NCI-H2227 treated with DMSO at 0.1 percent for 48 hours (cell line): ENCODE data around the gene HOGA1.

Experiments used
- DNase-seq: peaks from one replicate; lab custom pipeline; 2025; lab: John Stamatoyannopoulos, UW

The HOGA1 gene

GRCh38 chr10:97580421-97581367 lies 3.5 kb upstream of the HOGA1 start:
- no peak for DNase-seq

- no peak for DNase-seq
Observed at GRCh38 chr10:97582169-97582568, 2.0 kb upstream of the HOGA1 start.

GRCh38 chr10:97583476-97583875 lies 713 bp upstream of the HOGA1 start:
- no peak for DNase-seq

- DNase-seq = no peak
Observed at GRCh38 chr10:97584798-97585438, 729 bp downstream of the HOGA1 start.

- DNase-seq = no peak
Observed at GRCh38 chr10:97585439-97585811, 1.2 kb downstream of the HOGA1 start.

GRCh38 chr10:97587183-97587582 lies 3.0 kb downstream of the HOGA1 start:
- no peak for DNase-seq

GRCh38 chr10:97589479-97589878 lies 5.3 kb downstream of the HOGA1 start, which contains the start of gene C10orf62:
TSS of gene C10orf62 (plus strand) at chr10:97589721. CDS start at chr10:97589898, 177 bp downstream.
- no peak for DNase-seq

GRCh38 chr10:97590082-97590747 lies 6.0 kb downstream of the HOGA1 start:
- DNase-seq = no peak

- DNase-seq = no peak
Observed at GRCh38 chr10:97590748-97591495, 6.7 kb downstream of the HOGA1 start.

GRCh38 chr10:97593421-97593820 lies 9.2 kb downstream of the HOGA1 start:
- no peak for DNase-seq

GRCh38 chr10:97596101-97597082 lies 12.2 kb downstream of the HOGA1 start:
- DNase-seq = no peak

GRCh38 chr10:97597778-97598177 lies 13.6 kb downstream of the HOGA1 start:
- no peak for DNase-seq

GRCh38 chr10:97598407-97599271 lies 14.4 kb downstream of the HOGA1 start:
- DNase-seq = no peak

- no peak for DNase-seq
Observed at GRCh38 chr10:97599272-97599619, 15.1 kb downstream of the HOGA1 start.

- DNase-seq = no peak
Observed at GRCh38 chr10:97600616-97601015, 16.4 kb downstream of the HOGA1 start.

- no peak for DNase-seq
Observed at GRCh38 chr10:97601268-97602215, 17.4 kb downstream of the HOGA1 start.

GRCh38 chr10:97607095-97607636 lies 23.0 kb downstream of the HOGA1 start:
- no peak for DNase-seq

GRCh38 chr10:97608991-97609561 lies 24.9 kb downstream of the HOGA1 start:
- DNase-seq = no peak
